ENCODE measurements around the gene ZNF789. TPM values are rescaled to one million over a fixed set of nuclear protein-coding genes. Genes with fewer than 3 reads are reported as not detected.
"Not testable (repeated sequence)": the region's sequence is repeated elsewhere in the genome, so short reads cannot be mapped to it uniquely, and the experiment has no call there.

The ZNF789 gene
- polyA plus RNA-seq, 3 donors, result 20.3 to 22.5 (median 21.5) TPM

DNA sequence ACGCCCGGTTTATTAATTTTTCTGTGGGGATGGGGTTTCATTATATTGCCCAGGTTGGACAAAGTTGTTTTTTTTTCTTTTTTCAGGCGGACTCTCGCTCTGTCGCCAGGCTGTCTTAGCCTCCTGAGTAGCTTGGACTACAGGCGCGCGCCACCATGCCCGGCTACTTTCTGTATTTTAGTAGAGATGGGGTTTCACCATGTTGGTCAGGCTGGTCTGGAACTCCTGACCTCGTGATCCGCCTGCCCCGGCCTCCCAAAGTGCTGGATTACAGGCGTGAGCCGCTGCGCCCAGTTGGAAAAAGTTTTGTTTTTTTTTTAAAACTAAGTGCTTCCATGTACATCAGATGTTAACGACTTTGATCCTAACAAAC is 27.9 kb downstream of the ZNF789 start:
- DNase-seq (ENCODE audit: low read depth in 3 of 3, low spot score in 2 of 3), result no peak

DNA sequence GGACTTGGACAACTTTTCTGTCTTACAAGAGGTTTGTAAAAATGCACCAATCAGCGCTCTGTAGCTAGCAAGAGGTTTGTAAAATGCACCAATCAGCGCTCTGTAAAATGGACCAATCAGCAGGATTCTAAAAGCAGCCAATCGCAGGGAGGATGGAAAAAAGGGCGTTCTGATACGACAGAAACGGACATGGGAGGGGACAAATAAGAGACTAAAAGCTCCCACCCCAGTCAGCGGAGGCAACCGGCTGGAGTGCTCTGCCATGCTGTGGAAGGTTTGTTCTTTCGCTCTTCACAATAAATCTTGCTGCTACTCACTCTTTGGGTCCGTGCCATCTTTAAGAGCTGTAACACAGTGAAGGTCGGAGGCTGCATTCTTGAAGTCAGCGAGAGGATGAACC is 28.5 kb downstream of the ZNF789 start:
- not testable (repeated sequence) for DNase-seq (ENCODE audit: low read depth in 3 of 3, low spot score in 2 of 3)

DNA sequence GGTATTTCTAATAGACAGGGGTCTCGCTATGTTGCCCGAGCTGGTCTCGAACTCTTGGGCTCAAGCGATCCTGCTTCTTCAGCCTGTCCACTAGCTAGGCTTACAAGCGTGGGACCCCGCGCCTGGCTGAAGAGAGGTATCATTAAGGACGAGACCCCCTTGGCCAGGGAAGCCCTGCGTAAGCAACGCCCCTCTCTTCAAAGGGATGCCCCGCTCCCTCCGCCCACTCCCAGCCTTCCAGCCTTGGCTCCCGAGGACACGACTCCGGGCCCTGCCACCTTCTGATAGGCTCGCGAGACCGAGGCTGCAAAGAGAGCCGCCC is 31.6 kb downstream of the ZNF789 start:
- DNase-seq (ENCODE audit: low read depth in 3 of 3, low spot score in 2 of 3), result peak in 1 of 3 donors; percentile 96

DNA sequence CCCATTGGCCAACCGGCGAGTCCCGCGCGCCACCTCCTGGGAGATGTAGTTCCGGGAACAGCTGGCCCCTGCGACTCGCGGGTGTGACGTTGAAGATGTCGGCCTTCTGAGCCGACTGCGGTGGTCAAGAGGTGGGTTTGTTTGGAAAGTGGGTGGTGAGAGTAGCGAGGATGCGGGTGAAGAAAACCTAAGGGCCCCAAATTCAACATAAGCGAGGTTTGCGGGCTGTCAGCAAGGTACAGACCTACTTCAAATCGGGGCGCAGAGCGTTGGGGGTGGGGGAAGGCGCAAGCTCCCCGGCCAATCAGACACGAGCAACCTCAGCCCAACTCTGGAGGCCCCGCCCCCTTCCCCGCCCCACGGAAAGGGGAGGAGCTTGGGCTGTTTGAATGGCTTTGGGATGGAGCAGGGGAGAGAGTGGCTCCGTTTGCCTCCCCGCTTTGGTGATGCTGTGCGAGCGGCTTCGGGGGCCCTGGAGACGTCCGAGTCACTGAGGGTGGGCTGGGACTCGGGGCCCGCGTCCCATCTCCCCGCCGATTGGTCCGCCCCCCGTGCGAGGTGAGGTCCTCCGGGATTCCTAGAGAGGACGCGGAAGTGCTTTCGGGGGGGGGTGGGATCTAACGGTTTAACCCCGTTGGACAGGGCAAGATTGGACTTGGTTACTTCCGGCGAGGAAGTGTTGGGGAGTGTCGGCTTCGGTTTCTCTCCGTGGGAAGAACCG is 32.1 kb downstream of the ZNF789 start, which contains the start of gene ZKSCAN5:
ZKSCAN5 (plus strand) TSS at position 60 of the 721 bp plus-strand sequence. CDS start 1,383 bp downstream, outside the sequence.
- peak; percentile 96 to 100 (median 98) for DNase-seq (ENCODE audit: low read depth in 3 of 3, low spot score in 2 of 3)

DNA sequence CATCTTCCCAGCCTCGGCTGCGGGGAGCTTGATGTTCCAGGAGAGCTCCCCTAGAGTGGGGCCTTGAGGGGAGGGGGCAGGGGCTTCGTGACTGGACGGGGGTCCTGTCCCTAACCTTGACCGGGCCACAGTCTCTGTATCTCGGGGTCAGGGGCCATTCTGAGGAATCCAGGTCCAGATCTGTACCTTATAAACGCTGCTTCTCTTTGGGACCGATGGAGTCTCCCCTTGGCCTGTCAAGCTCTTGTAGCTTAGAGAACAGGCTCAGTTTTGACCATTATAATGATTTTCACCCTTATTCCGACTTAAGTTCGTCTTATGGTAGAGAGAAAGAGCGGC is 32.6 kb downstream of the ZNF789 start:
- DNase-seq (ENCODE audit: low read depth in 3 of 3, low spot score in 2 of 3), result no peak

DNA sequence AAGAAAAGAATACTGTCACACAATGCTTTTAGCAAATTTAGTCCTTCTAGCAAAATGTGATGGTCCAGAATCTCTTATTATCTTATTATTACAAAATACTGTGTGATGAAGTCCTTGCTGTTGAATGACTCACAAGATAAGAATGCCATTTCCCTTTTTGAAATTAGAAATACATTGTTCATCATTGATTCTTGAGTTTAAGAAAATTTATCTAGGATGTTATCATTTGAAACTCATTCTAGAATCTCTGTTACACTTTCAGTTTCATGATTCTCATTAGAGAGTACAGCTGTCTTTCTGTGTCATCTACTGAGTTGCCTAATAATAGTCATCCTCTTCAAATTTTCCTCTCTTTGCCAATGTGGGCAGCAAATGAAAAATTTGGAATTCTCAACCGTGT is 41.4 kb downstream of the ZNF789 start:
- no peak for DNase-seq (ENCODE audit: low read depth in 3 of 3, low spot score in 2 of 3)

DNA sequence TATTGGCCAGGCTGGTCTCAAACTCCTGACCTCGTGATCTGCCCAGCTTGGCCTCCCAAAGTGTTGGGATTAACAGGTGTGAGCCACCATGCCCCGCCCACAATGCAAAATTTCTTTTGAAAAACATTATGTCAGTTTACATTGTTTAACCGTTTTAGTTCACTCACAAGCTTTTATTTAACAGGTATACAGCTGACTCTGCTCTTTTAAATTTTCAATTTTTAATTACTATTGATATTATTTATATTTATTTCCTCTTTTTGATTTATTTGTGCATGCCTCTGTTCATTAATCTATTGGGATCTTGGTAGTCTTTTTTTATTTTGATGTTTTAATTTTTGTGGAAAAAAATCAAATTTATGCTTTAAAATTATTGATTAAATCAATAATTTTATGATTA is 48.7 kb downstream of the ZNF789 start:
- no peak for DNase-seq (ENCODE audit: low read depth in 3 of 3, low spot score in 2 of 3)

DNA sequence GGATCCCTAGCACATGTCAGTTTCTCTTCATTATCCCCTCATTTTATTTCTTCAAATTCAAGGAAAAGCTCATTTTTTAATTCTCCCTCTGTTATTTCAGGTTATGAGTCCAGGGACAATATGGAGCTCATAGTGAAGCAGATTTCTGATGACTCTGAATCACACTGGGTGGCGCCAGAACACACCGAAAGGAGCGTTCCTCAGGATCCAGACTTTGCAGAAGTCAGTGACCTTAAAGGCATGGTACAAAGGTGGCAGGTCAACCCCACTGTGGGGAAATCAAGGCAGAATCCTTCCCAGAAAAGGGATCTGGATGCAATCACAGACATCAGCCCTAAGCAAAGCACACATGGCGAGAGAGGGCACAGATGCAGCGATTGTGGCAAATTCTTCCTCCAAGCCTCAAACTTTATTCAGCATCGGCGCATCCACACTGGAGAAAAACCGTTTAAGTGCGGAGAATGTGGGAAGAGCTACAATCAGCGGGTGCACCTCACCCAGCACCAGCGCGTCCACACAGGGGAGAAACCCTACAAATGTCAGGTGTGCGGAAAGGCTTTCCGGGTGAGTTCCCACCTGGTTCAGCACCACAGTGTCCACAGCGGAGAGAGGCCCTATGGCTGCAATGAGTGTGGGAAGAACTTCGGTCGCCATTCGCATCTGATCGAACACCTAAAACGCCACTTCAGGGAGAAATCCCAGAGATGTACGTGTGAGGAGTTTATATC is 53.2 kb downstream of the ZNF789 start:
- no peak for DNase-seq (ENCODE audit: low read depth in 3 of 3, low spot score in 2 of 3)

DNA sequence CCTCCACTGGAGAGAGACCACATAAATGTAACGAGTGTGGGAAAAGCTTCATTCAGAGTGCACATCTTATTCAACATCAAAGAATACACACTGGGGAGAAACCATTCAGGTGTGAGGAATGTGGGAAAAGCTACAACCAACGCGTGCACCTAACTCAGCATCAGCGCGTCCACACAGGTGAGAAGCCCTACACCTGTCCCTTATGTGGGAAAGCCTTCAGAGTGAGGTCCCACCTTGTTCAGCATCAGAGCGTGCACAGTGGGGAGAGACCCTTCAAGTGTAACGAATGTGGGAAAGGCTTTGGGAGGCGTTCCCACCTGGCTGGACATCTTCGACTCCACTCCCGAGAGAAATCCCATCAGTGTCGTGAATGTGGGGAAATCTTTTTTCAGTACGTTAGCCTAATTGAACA is 58.7 kb downstream of the ZNF789 start:
- no peak for DNase-seq (ENCODE audit: low read depth in 3 of 3, low spot score in 2 of 3)

DNA sequence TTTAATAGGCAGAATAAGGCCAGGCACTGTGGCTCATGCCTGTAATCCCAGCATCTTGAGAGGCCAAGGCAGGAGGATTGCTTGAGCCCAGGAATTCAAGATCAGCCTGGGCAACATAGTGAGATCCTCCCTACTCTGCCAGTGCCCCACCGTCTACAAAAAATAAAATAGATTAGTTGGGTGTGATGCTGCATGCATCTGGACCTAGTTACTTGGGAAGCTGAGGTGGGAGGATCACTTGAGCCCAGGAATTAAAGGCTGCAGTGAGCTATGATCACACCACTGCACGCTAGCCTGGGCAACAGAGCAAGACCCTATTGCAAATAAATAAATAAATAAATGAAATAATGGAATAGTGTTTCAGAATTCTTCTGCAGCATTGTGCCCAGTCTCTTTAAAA is 63.0 kb downstream of the ZNF789 start:
- DNase-seq (ENCODE audit: low read depth in 3 of 3, low spot score in 2 of 3), result no peak

Other genes with a start within 250 kb of the ZNF789 start
- gene MYH16, start 200.1 kb upstream of the ZNF789 start, polyA plus RNA-seq (ENCODE audit: insufficient read length in 3 of 3), result under 1 TPM in 2 of 3 donors, not detected in 1; 0.06 to 0.21 TPM
- 100 to 1,000 TPM; 101 to 113 (median 111) TPM for gene ARPC1A, start 147.0 kb upstream of the ZNF789 start, polyA plus RNA-seq (ENCODE audit: insufficient read length in 3 of 3)
- 10 to 100 TPM; 30.5 to 34.6 (median 32.2) TPM for gene ARPC1B, start 98.2 kb upstream of the ZNF789 start, polyA plus RNA-seq (ENCODE audit: insufficient read length in 3 of 3)
- 100 to 1,000 TPM; 145 to 149 (median 148) TPM for gene PDAP1, start 64.3 kb upstream of the ZNF789 start, polyA plus RNA-seq (ENCODE audit: insufficient read length in 3 of 3)
- 100 to 1,000 TPM; 104 to 109 (median 107) TPM for gene BUD31, start 63.9 kb upstream of the ZNF789 start, polyA plus RNA-seq (ENCODE audit: insufficient read length in 3 of 3)
- 1 to 10 TPM; 3.6 to 4.6 (median 4.1) TPM for gene PTCD1, start 34.1 kb upstream of the ZNF789 start, polyA plus RNA-seq (ENCODE audit: insufficient read length in 3 of 3)
- gene CPSF4, start 33.9 kb upstream of the ZNF789 start, polyA plus RNA-seq (ENCODE audit: insufficient read length in 3 of 3), result 10 to 100 TPM; 26.8 to 27.8 (median 26.9) TPM
- gene ATP5MF, start 6.7 kb upstream of the ZNF789 start, polyA plus RNA-seq (ENCODE audit: insufficient read length in 3 of 3), result 100 to 1,000 TPM; 486 to 588 (median 491) TPM
- gene ZNF394, start 27.4 kb downstream of the ZNF789 start, polyA plus RNA-seq (ENCODE audit: insufficient read length in 3 of 3), result 10 to 100 TPM; 13.7 to 14.6 (median 14.6) TPM
- gene ZKSCAN5, start 31.8 kb downstream of the ZNF789 start, polyA plus RNA-seq (ENCODE audit: insufficient read length in 3 of 3), result 10 to 100 TPM; 15.3 to 17.0 (median 16.7) TPM
- gene FAM200A, start 79.2 kb downstream of the ZNF789 start, polyA plus RNA-seq (ENCODE audit: insufficient read length in 3 of 3), result 10 to 100 TPM; 16.6 to 16.8 (median 16.7) TPM
- 10 to 100 TPM; 65.9 to 77.8 (median 74.7) TPM for gene ZNF655, start 85.8 kb downstream of the ZNF789 start, polyA plus RNA-seq (ENCODE audit: insufficient read length in 3 of 3)
- gene TMEM225B, start 125.4 kb downstream of the ZNF789 start, polyA plus RNA-seq (ENCODE audit: insufficient read length in 3 of 3), result 1 to 10 TPM; 2.5 to 3.0 (median 2.7) TPM
- 10 to 100 TPM; 16.3 to 21.4 (median 18.1) TPM for gene ZSCAN25, start 144.1 kb downstream of the ZNF789 start, polyA plus RNA-seq (ENCODE audit: insufficient read length in 3 of 3)
- gene CYP3A5, start 207.1 kb downstream of the ZNF789 start, polyA plus RNA-seq (ENCODE audit: insufficient read length in 3 of 3), result 1 to 10 TPM in 2 of 3 donors, under 1 TPM in 1; 1.00 to 1.4 (median 1.0) TPM

Data from right renal cortex interstitium (tissue), 3 donors.